MG63 (cell line): Measurements from ENCODE around the gene CFAP161. TPM values are rescaled to one million over a fixed set of nuclear protein-coding genes. Genes with fewer than 3 reads are reported as not detected.
A peak's percentile ranks its signal among the peaks of the same experiment; 100 is the strongest.

Experiments used
- DNase-seq: peaks from one replicate; pipeline ENCODE4 v3.0.0-alpha.2; 2020
- H3K27me3 ChIP-seq: fragments of 250-450 bp; sonication (Bioruptor Pico); 2 replicates; pipeline ENCODE4 v1.5.1; 2020; ENCODE audit warnings: mild to moderate bottlenecking, moderate library complexity
- H3K36me3 ChIP-seq: fragments of 250-450 bp; sonication (Bioruptor Pico); 2 replicates; pipeline ENCODE4 v1.5.1; 2020; ENCODE audit warnings: mild to moderate bottlenecking, moderate library complexity
- H3K4me3 ChIP-seq: fragments of 250-450 bp; sonication (Bioruptor Pico); 2 replicates; pipeline ENCODE4 v1.5.1; 2020; ENCODE audit warnings: mild to moderate bottlenecking, moderate library complexity
- H3K9me3 ChIP-seq: fragments of 250-450 bp; sonication (Bioruptor Pico); 2 replicates; pipeline ENCODE4 v1.5.1; 2020; ENCODE audit warnings: mild to moderate bottlenecking, moderate library complexity
- total RNA-seq: library from RNA; depleted of rRNA; stranded (reverse); fragments of >200 nt; shearing (Covaris generic); gene quantifications from 2 replicates; pipeline ENCODE4 v1.2.3, GENCODE V29; 2014; ENCODE audit warnings: low replicate concordance; rRNA removed

CFAP161 gene
- total RNA-seq, 1 experiment from 2014 or later, result not detected

GRCh38 chr15:81184188-81184587 lies 50.1 kb downstream of the CFAP161 start:
- Histone ChIP-seq H3K4me3 (no peak overlapping the region), H3K9me3 (no peaks in the 10 kb centered on the region), H3K36me3 (no peaks in the 10 kb centered on the region), H3K27me3 (no peaks in the 10 kb centered on the region)
- no peak for DNase-seq

- no peak overlapping the region for H3K4me3 ChIP-seq
- DNase-seq, result no peak
- no peaks in the 10 kb centered on the region for H3K9me3 ChIP-seq
- no peaks in the 10 kb centered on the region for H3K36me3 ChIP-seq
- H3K27me3 ChIP-seq, result no peaks in the 10 kb centered on the region
Measured at GRCh38 chr15:81185631-81186295, 51.7 kb downstream of the CFAP161 start.

GRCh38 chr15:81188354-81188753 lies 54.3 kb downstream of the CFAP161 start:
- no peak for DNase-seq
- Histone ChIP-seq H3K27me3 (no peaks in the 10 kb centered on the region), H3K9me3 (no peaks in the 10 kb centered on the region), H3K4me3 (no peak overlapping the region), H3K36me3 (no peaks in the 10 kb centered on the region)

DNA sequence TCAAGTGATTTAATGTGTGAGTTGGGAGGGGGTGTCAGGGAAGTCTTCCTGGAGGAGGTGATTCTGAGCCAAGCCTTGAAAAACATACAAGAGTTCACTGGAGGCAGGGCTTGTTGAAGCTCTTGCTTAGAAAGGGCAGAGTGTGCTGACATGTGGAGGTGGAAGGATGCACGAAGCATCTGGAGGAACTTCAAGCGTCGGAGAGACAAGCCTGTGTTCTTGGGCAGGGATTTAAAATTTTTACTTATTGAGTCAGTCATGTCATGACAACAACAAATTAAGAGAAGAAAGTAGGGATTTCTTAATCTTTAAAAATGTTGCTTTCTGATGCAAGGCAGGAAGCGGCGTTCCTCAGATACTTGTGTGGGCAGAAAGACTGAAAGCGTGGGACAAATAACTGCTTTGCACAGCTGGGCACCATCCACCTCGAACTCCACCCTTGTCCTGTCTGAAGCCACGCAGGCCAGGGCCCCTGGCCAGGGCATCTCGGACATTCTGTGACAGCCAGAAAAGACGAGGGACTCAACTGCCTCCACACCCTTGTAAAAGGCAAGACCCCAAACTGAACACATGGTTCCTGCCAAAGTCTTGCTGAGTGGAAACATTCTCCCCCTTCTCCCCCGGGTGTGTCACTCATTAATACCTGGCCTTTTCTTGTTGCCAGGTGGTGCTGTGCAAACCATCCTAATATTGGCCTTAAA lies 55.7 kb downstream of the CFAP161 start:
- Histone ChIP-seq H3K9me3 (no peaks in the 10 kb centered on the region), H3K27me3 (no peaks in the 10 kb centered on the region), H3K4me3 (no peak overlapping the region), H3K36me3 (no peaks in the 10 kb centered on the region)
- DNase-seq, result peak; percentile 81

DNA sequence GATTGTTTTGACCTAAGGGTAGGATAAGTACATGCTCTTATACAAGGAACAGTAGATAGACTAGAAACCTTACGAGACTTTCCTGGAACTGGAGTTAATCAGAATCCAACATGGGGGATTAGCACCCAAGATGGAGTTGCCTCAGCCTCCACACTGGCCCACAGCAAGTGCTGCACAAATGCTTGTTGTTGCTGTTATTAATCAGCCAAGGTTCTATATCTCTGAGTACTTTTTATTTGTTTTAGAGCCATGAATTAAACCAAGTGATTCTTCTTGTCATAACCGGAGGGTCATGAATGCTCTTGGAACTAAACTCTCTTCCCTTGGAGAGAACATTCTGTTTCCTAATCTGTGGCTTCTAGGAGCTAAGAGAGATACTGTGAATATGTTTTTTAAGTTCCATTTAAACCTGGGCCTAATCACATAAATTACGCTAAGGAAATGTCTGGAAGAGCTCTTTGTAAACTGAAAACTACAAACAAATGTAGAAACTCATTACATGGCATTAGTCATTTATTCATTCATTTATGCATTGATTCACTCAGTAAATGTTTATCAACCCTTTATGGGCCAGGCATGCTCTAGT lies 56.9 kb downstream of the CFAP161 start:
- no peak for DNase-seq
- Histone ChIP-seq H3K27me3 (no peaks in the 10 kb centered on the region), H3K4me3 (no peak overlapping the region), H3K36me3 (no peaks in the 10 kb centered on the region), H3K9me3 (no peaks in the 10 kb centered on the region)

GRCh38 chr15:81191701-81192100 lies 57.6 kb downstream of the CFAP161 start:
- Histone ChIP-seq H3K9me3 (no peaks in the 10 kb centered on the region), H3K36me3 (no peaks in the 10 kb centered on the region), H3K27me3 (no peaks in the 10 kb centered on the region), H3K4me3 (no peak overlapping the region)
- no peak for DNase-seq

DNA sequence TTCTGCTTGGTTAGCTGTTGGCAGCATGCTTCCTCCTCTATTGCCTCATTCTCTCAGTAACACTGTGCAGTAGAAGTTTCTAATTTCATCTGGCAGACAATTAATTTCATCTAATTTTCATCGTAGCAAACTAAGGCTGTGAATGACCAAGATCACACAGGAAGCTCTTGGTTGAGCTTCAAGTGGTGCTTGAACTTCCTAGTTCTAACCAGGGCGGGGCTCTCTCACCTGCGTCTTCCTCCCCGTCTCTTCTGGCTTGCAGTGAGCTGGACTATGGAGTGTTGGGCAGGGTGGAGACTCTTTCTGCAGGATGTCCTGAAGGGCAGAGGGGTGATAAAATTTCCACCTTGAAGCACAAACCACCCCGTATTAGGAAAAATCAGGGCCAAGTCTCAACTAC lies 60.7 kb downstream of the CFAP161 start:
- DNase-seq, result no peak
- Histone ChIP-seq H3K4me3 (no peak overlapping the region), H3K27me3 (no peaks in the 10 kb centered on the region), H3K36me3 (no peaks in the 10 kb centered on the region), H3K9me3 (no peaks in the 10 kb centered on the region)

DNA sequence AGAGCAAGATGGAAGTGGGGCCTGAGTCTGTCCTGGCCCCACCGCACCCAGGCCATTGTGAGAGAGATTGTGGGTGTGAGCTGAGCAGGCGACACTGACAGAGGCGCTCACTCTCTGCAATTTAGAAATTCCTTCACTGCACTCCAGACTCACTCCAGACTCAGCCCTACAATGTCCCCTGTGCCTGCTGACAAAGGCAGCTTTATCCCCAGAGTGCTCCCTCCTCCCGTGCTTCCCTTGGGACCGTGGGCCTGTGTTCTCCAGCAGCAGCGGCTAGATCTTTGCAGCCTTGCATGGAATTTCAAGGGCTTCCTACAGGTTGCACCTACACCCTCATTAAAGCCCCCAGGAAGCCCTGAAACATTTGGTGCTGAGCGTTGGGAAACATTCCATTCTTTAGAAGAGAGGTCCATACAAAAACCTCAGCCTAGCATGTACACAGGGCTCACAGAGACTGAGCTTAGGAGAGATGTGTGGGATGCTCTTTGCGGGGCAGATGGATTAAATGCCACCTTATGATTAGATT lies 61.3 kb downstream of the CFAP161 start:
- no peak for DNase-seq
- Histone ChIP-seq H3K36me3 (no peaks in the 10 kb centered on the region), H3K4me3 (no peak overlapping the region), H3K27me3 (no peaks in the 10 kb centered on the region), H3K9me3 (no peaks in the 10 kb centered on the region)

DNA sequence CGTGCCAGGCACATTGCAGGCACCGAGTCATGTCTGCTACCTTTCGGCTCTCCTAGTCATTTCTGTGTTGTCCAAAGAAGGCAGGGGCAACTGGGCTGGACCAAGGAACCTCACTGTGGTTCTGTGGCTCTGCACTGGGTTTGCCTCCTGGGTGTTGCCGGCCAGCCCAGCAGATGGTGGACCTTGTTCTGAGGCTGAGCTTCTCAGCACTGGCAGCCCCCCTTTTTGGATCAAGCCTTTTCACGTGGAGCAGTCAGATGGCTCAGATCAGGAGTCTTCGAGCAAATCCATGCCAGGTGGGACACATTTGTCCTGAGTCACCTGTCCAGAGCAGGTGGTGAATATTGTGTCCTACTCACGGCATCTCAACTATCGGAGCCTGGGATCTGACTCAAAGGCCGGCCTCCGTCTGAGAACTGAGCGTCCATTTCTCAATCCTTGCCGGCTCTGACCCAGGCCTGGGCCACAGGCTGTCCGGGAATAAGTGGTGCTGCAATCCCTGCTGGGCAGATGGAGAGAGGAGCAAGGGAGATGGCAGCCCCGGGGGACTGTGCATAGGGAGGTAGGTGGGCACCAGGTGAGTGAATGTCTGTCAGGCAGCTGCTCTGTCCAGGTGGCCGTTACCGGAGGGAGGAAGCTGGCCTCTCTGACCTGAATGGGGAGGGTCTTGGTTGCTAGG lies 62.6 kb downstream of the CFAP161 start, which contains the start of gene IL16:
TSS of gene IL16 (plus strand) at position 304 of the 679 bp plus-strand sequence. CDS start 28,521 bp downstream, outside the sequence.
- no peak for DNase-seq
- no peaks in the 10 kb centered on the region for H3K27me3 ChIP-seq
- H3K36me3 ChIP-seq, result no peaks in the 10 kb centered on the region
- no peaks in the 10 kb centered on the region for H3K9me3 ChIP-seq
- H3K4me3 ChIP-seq, result no peak within 1 kb of the TSS

DNA sequence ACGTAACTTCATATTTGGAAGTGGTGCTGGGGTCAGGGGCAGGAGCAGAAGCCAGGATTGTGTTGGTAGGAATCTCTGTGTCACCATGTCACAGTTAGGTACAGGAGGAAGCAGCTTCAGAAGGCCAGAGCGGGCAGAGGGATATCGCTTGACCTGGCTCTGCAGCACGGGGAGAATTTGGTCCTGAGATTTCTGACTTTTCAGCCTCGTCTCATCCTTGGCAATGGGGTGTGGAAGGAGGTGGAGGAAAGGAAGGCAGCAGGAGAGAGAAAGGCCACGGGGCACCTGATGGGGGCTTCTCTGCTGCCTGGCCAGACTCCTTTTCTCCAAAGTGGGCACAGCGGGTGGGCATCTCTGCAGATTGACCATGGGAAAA lies 63.2 kb downstream of the CFAP161 start:
- DNase-seq, result no peak
- no peak overlapping the region for H3K4me3 ChIP-seq
- no peaks in the 10 kb centered on the region for H3K9me3 ChIP-seq
- no peaks in the 10 kb centered on the region for H3K36me3 ChIP-seq
- H3K27me3 ChIP-seq, result no peaks in the 10 kb centered on the region

DNA sequence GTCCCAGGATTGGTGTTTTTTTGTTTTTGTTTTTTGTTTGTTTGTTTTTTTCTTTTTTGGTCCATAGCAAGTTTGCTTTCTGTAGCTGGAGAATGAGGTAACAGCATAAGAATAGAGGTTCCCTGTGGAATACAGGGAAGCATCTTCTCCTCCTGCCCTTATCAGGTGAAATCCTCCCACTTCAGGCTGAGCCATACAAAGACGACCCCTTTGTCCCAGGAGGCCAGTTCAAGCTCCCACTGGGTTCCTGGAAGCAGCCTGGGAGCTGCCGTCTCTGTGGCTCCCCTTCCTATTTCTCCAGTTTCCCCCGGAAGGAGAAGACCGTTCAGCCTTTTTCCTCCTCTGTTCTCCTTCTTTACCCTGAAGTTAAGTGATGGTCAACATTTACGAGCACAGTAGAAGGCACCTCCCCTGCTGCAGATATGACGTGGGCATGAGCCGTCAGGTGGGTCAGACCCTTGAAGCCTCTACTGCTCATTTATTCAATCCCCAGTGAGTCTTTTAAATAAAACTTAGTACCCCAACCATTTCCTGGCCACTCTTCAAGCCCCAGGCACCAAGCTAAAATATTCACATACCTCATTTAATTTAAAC lies 63.7 kb downstream of the CFAP161 start:
- DNase-seq, result no peak
- no peaks in the 10 kb centered on the region for H3K9me3 ChIP-seq
- no peak overlapping the region for H3K4me3 ChIP-seq
- no peaks in the 10 kb centered on the region for H3K36me3 ChIP-seq
- no peaks in the 10 kb centered on the region for H3K27me3 ChIP-seq

Other genes starting within 250 kb of the CFAP161 start
- gene MESD, start 144.5 kb upstream of the CFAP161 start, total RNA-seq, result 23.4 and 25.5 TPM in 2 replicates
- gene TLNRD1, start 133.3 kb upstream of the CFAP161 start, total RNA-seq, result 8.4 and 13.9 TPM in 2 replicates
- 0.10 and 2.3 TPM in 2 replicates for gene IL16, start 62.6 kb downstream of the CFAP161 start, total RNA-seq
- gene STARD5, start 189.9 kb downstream of the CFAP161 start, total RNA-seq, result 0.22 and 3.4 TPM in 2 replicates
- not detected in 2 replicates for gene TMC3, start 239.9 kb downstream of the CFAP161 start, total RNA-seq